Measurements from ENCODE around the gene CNTNAP3B. TPM values are rescaled to one million over a fixed set of nuclear protein-coding genes. Genes with fewer than 3 reads are reported as not detected.
"Not testable (repeated sequence)": the region's sequence is repeated elsewhere in the genome, so short reads cannot be mapped to it uniquely, and the experiment has no call there.

CNTNAP3B gene
- polyA plus RNA-seq, 1 of the 3 experiments (the other 2 are of a cell fraction): not detected

- H3K27ac ChIP-seq (ENCODE audit: low read depth in 2 of 2, low read length in 1 of 2); H3K4me1 ChIP-seq (ENCODE audit: control insufficient read depth in 1 of 2, insufficient read depth in 2 of 2, low read depth in 1 of 2, low read length in 1 of 2); POLR2A ChIA-PET; H3K9me2 ChIP-seq; DNase-seq; H3K79me2 ChIP-seq (ENCODE audit: insufficient read depth); H3K27me3 ChIP-seq (ENCODE audit: insufficient read depth); H3F3A ChIP-seq (replicated peaks; ENCODE audit: insufficient read depth); H4K20me1 ChIP-seq (ENCODE audit: insufficient read depth); H3K4me3 ChIP-seq (ENCODE audit: low read depth in 2 of 2, low read length in 1 of 2); H2AFZ ChIP-seq (ENCODE audit: low read depth); H3K4me2 ChIP-seq; H3K9ac ChIP-seq; CTCF ChIA-PET; H3K36me3 ChIP-seq (replicated peaks in 1 of 2; ENCODE audit: control insufficient read depth in 1 of 2, insufficient read depth in 2 of 2, low read length in 1 of 2); H3K9me3 ChIP-seq: not testable (repeated sequence)
- WGBS (ENCODE audit: low lambda C conversion rate): 31% methylated on average over 12 of the region's 43 CpGs
Observed at GRCh38 chr9:41953007-41953406, 176.2 kb downstream of the CNTNAP3B start.

- H3K36me3 ChIP-seq (replicated peaks in 1 of 2; ENCODE audit: control insufficient read depth in 1 of 2, insufficient read depth in 2 of 2, low read length in 1 of 2); H3K9ac ChIP-seq; H3K9me2 ChIP-seq; DNase-seq; H3K79me2 ChIP-seq (ENCODE audit: insufficient read depth); H3K4me2 ChIP-seq; CTCF ChIA-PET; H2AFZ ChIP-seq (ENCODE audit: low read depth); H3K27ac ChIP-seq (ENCODE audit: low read depth in 2 of 2, low read length in 1 of 2); POLR2A ChIA-PET; H4K20me1 ChIP-seq (ENCODE audit: insufficient read depth); H3K4me3 ChIP-seq (ENCODE audit: low read depth in 2 of 2, low read length in 1 of 2); H3F3A ChIP-seq (replicated peaks; ENCODE audit: insufficient read depth); H3K4me1 ChIP-seq (ENCODE audit: control insufficient read depth in 1 of 2, insufficient read depth in 2 of 2, low read depth in 1 of 2, low read length in 1 of 2); H3K9me3 ChIP-seq: not testable (repeated sequence)
- H3K27me3 ChIP-seq (ENCODE audit: insufficient read depth): peaks cover 12% of the 10 kb centered on the region; the same call in 1 of the 2 replicates
- peak; percentile 24 for TF ChIP-seq CTCF (IDR thresholded peaks at IDR 0.05)
- WGBS (ENCODE audit: low lambda C conversion rate): 30% methylated on average over 3 of the region's 3 CpGs
Observed at GRCh38 chr9:41941738-41942137, 187.5 kb downstream of the CNTNAP3B start.

- H3K36me3 ChIP-seq (replicated peaks in 1 of 2; ENCODE audit: control insufficient read depth in 1 of 2, insufficient read depth in 2 of 2, low read length in 1 of 2); H3K9ac ChIP-seq; H3K9me3 ChIP-seq; H4K20me1 ChIP-seq (ENCODE audit: insufficient read depth); H3K4me3 ChIP-seq (ENCODE audit: low read depth in 2 of 2, low read length in 1 of 2); H3K9me2 ChIP-seq; CTCF ChIA-PET; H2AFZ ChIP-seq (ENCODE audit: low read depth); DNase-seq; H3K27ac ChIP-seq (ENCODE audit: low read depth in 2 of 2, low read length in 1 of 2); H3F3A ChIP-seq (replicated peaks; ENCODE audit: insufficient read depth); H3K4me1 ChIP-seq (ENCODE audit: control insufficient read depth in 1 of 2, insufficient read depth in 2 of 2, low read depth in 1 of 2, low read length in 1 of 2); H3K4me2 ChIP-seq; H3K79me2 ChIP-seq (ENCODE audit: insufficient read depth); POLR2A ChIA-PET: not testable (repeated sequence)
- peaks cover 12% of the 10 kb centered on the region; the same call in 1 of the 2 replicates for H3K27me3 ChIP-seq (ENCODE audit: insufficient read depth)
Observed at GRCh38 chr9:41938143-41938542, 191.1 kb downstream of the CNTNAP3B start.

- H3F3A ChIP-seq (replicated peaks; ENCODE audit: insufficient read depth); H3K36me3 ChIP-seq (replicated peaks in 1 of 2; ENCODE audit: control insufficient read depth in 1 of 2, insufficient read depth in 2 of 2, low read length in 1 of 2); POLR2A ChIA-PET; H3K9me3 ChIP-seq; H3K4me3 ChIP-seq (ENCODE audit: low read depth in 2 of 2, low read length in 1 of 2); H3K79me2 ChIP-seq (ENCODE audit: insufficient read depth); H3K4me1 ChIP-seq (ENCODE audit: control insufficient read depth in 1 of 2, insufficient read depth in 2 of 2, low read depth in 1 of 2, low read length in 1 of 2); DNase-seq; H4K20me1 ChIP-seq (ENCODE audit: insufficient read depth); H3K9me2 ChIP-seq; H2AFZ ChIP-seq (ENCODE audit: low read depth); H3K27ac ChIP-seq (ENCODE audit: low read depth in 2 of 2, low read length in 1 of 2); CTCF ChIA-PET; H3K4me2 ChIP-seq; H3K9ac ChIP-seq: not testable (repeated sequence)
- WGBS (ENCODE audit: low lambda C conversion rate): 8% methylated on average over 3 of the region's 3 CpGs
- peaks cover 12% of the 10 kb centered on the region; the same call in 1 of the 2 replicates for H3K27me3 ChIP-seq (ENCODE audit: insufficient read depth)
Observed at GRCh38 chr9:41935727-41936126, 193.5 kb downstream of the CNTNAP3B start.

GRCh38 chr9:41929172-41929571 lies 200.1 kb downstream of the CNTNAP3B start:
- H3K4me1 ChIP-seq (ENCODE audit: control insufficient read depth in 1 of 2, insufficient read depth in 2 of 2, low read depth in 1 of 2, low read length in 1 of 2); H3K4me2 ChIP-seq; DNase-seq; H3K27me3 ChIP-seq (ENCODE audit: insufficient read depth); H3K9me3 ChIP-seq; H3K4me3 ChIP-seq (ENCODE audit: low read depth in 2 of 2, low read length in 1 of 2); H3K79me2 ChIP-seq (ENCODE audit: insufficient read depth); H2AFZ ChIP-seq (ENCODE audit: low read depth); H4K20me1 ChIP-seq (ENCODE audit: insufficient read depth); H3K36me3 ChIP-seq (replicated peaks in 1 of 2; ENCODE audit: control insufficient read depth in 1 of 2, insufficient read depth in 2 of 2, low read length in 1 of 2); H3K9me2 ChIP-seq; H3K9ac ChIP-seq; POLR2A ChIA-PET; CTCF ChIA-PET; H3F3A ChIP-seq (replicated peaks; ENCODE audit: insufficient read depth); H3K27ac ChIP-seq (ENCODE audit: low read depth in 2 of 2, low read length in 1 of 2): not testable (repeated sequence)
- WGBS (ENCODE audit: low lambda C conversion rate): 45% methylated on average over 5 of the region's 6 CpGs

GRCh38 chr9:41917374-41917773 lies 211.9 kb downstream of the CNTNAP3B start:
- H4K20me1 ChIP-seq (ENCODE audit: insufficient read depth); H3K4me1 ChIP-seq (ENCODE audit: control insufficient read depth in 1 of 2, insufficient read depth in 2 of 2, low read depth in 1 of 2, low read length in 1 of 2); H3K9me3 ChIP-seq; CTCF ChIA-PET; POLR2A ChIA-PET; H3K9ac ChIP-seq; DNase-seq; H3K79me2 ChIP-seq (ENCODE audit: insufficient read depth); H2AFZ ChIP-seq (ENCODE audit: low read depth); H3K27ac ChIP-seq (ENCODE audit: low read depth in 2 of 2, low read length in 1 of 2); H3F3A ChIP-seq (replicated peaks; ENCODE audit: insufficient read depth); H3K9me2 ChIP-seq; H3K36me3 ChIP-seq (replicated peaks in 1 of 2; ENCODE audit: control insufficient read depth in 1 of 2, insufficient read depth in 2 of 2, low read length in 1 of 2); H3K4me3 ChIP-seq (ENCODE audit: low read depth in 2 of 2, low read length in 1 of 2); H3K4me2 ChIP-seq; H3K27me3 ChIP-seq (ENCODE audit: insufficient read depth): not testable (repeated sequence)
- no CpG with 5 or more reads among the region's 1 CpG for WGBS (ENCODE audit: low lambda C conversion rate)
